Measurements from ENCODE around the gene ERICH4. TPM values are rescaled to one million over a fixed set of nuclear protein-coding genes. Genes with fewer than 3 reads are reported as not detected.

The ERICH4 gene
- total RNA-seq, 1 donor from 2014 or later: not detected

- Mint-ChIP-seq H3K4me3 (ENCODE audit: unreplicated experiment) (no peak overlapping the region), H3K4me1 (ENCODE audit: low read depth) (peaks cover 1% of the 10 kb centered on the region), H3K36me3 (ENCODE audit: low read depth) (peaks cover 26% of the 10 kb centered on the region), H3K27me3 (ENCODE audit: low read depth) (no peaks in the 10 kb centered on the region), H3K9me3 (ENCODE audit: low read depth) (no peaks in the 10 kb centered on the region), H3K27ac (ENCODE audit: unreplicated experiment) (no peak overlapping the region)
- TF ChIP-seq, protein P1, sequence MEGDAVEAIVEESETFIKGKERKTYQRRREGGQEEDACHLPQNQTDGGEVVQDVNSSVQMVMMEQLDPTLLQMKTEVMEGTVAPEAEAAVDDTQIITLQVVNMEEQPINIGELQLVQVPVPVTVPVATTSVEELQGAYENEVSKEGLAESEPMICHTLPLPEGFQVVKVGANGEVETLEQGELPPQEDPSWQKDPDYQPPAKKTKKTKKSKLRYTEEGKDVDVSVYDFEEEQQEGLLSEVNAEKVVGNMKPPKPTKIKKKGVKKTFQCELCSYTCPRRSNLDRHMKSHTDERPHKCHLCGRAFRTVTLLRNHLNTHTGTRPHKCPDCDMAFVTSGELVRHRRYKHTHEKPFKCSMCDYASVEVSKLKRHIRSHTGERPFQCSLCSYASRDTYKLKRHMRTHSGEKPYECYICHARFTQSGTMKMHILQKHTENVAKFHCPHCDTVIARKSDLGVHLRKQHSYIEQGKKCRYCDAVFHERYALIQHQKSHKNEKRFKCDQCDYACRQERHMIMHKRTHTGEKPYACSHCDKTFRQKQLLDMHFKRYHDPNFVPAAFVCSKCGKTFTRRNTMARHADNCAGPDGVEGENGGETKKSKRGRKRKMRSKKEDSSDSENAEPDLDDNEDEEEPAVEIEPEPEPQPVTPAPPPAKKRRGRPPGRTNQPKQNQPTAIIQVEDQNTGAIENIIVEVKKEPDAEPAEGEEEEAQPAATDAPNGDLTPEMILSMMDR (IDR thresholded peaks at IDR 0.05): no peak
- no peak for DNase-seq (ENCODE audit: low spot score)
Measured at GRCh38 chr19:41414461-41414860, 28.5 kb upstream of the ERICH4 start.

- no peaks in the 10 kb centered on the region for H3K4me1 Mint-ChIP-seq (ENCODE audit: low read depth)
- peaks cover 26% of the 10 kb centered on the region for H3K36me3 Mint-ChIP-seq (ENCODE audit: low read depth)
- DNase-seq (ENCODE audit: low spot score): no peak
- no peaks in the 10 kb centered on the region for H3K27me3 Mint-ChIP-seq (ENCODE audit: low read depth)
- TF ChIP-seq, protein P1 (IDR thresholded peaks at IDR 0.05): no peak
- no peak overlapping the region for H3K27ac Mint-ChIP-seq (ENCODE audit: unreplicated experiment)
- no peaks in the 10 kb centered on the region for H3K9me3 Mint-ChIP-seq (ENCODE audit: low read depth)
- no peak overlapping the region for H3K4me3 Mint-ChIP-seq (ENCODE audit: unreplicated experiment)
Measured at GRCh38 chr19:41415154-41415571, 27.8 kb upstream of the ERICH4 start.

GRCh38 chr19:41416194-41416674 lies 26.7 kb upstream of the ERICH4 start:
- Mint-ChIP-seq H3K27me3 (ENCODE audit: low read depth) (no peaks in the 10 kb centered on the region), H3K4me3 (ENCODE audit: unreplicated experiment) (no peak overlapping the region), H3K27ac (ENCODE audit: unreplicated experiment) (no peak overlapping the region)

DNA sequence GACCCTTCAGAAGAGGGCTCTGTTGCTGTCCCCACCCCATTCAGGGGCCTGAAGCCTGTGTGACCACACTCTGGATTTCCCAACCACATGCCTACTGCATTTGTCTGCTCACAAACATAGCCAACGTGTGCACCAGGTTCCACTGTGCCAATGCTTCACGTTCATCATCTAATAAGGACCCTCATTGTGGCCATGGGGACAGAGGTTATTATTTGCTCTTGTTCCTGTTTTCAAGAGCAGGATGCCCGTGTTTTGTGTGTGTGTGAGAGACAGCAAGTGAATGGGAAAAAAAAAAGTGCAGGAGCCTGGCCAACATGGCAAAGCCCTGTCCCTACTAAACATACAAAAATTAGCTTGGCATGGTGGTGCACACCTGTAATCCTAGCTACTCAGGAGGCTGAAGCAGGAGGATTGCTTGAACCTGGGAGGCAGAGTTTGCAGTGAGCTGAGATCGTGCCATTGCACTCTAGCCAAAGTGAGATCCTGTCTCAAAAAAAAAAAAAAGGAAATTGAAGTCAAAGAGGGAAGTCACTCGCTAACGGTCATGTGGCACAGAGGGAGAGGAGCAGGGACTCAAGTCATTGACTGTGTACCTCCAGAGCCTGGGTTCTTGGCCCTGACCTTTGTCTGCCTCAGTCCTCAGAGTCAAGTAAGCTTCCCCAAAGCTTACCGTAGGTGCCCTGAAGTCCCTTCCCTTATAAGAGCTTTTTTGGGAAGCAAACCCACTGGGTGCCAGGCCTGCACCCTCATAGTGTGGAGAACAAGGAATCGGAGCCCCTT lies 22.7 kb upstream of the ERICH4 start:
- TF ChIP-seq, protein P1 (IDR thresholded peaks at IDR 0.05): no peak
- Mint-ChIP-seq H3K27me3 (ENCODE audit: low read depth) (no peaks in the 10 kb centered on the region), H3K9me3 (ENCODE audit: low read depth) (no peaks in the 10 kb centered on the region), H3K36me3 (ENCODE audit: low read depth) (peaks cover 31% of the 10 kb centered on the region), H3K27ac (ENCODE audit: unreplicated experiment) (no peak overlapping the region), H3K4me1 (ENCODE audit: low read depth) (no peaks in the 10 kb centered on the region), H3K4me3 (ENCODE audit: unreplicated experiment) (no peak overlapping the region)
- no peak for DNase-seq (ENCODE audit: low spot score)

More at GRCh38 chr19:41416194-41416674, 26.7 kb upstream of the ERICH4 start:
- DNase-seq (ENCODE audit: low spot score): no peak
- Mint-ChIP-seq H3K4me1 (ENCODE audit: low read depth) (no peaks in the 10 kb centered on the region), H3K9me3 (ENCODE audit: low read depth) (no peaks in the 10 kb centered on the region), H3K36me3 (ENCODE audit: low read depth) (peaks cover 29% of the 10 kb centered on the region)
- TF ChIP-seq, protein P1 (IDR thresholded peaks at IDR 0.05): no peak

DNA sequence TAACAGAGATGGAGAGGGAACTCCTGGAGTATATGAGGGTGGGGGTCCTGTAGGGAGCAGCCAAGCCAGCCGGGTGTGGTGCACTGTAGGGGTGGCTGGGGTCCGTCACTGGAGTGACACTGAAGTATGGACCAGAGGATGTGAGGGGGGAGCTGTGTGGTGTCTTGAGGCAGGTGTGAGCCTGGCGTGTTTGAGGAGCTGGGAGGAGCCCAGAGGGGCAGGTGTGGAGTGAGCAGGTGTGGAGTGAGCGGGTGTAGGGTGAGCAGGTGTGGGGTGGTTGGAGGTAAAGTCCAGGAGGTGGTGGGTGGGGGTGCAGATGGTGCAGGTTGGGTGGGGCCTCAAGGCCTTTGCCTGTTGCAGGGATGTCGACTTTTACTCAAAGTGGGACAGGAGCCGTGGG lies 21.6 kb upstream of the ERICH4 start:
- Mint-ChIP-seq H3K9me3 (ENCODE audit: low read depth) (no peaks in the 10 kb centered on the region), H3K27me3 (ENCODE audit: low read depth) (no peaks in the 10 kb centered on the region), H3K4me3 (ENCODE audit: unreplicated experiment) (no peak overlapping the region), H3K36me3 (ENCODE audit: low read depth) (peaks cover 31% of the 10 kb centered on the region), H3K4me1 (ENCODE audit: low read depth) (no peaks in the 10 kb centered on the region), H3K27ac (ENCODE audit: unreplicated experiment) (no peak overlapping the region)
- TF ChIP-seq, protein P1 (IDR thresholded peaks at IDR 0.05): no peak
- no peak for DNase-seq (ENCODE audit: low spot score)

Data from chondrocyte (in vitro differentiated cells).